Right lung (tissue), 10 donors: Measurements from ENCODE around the gene PDCL3. TPM values are rescaled to one million over a fixed set of nuclear protein-coding genes. Genes with fewer than 3 reads are reported as not detected.

Experiments
- DNase-seq, 2 donors: peaks; one replicate each; pipeline ENCODE4 v3.0.0-alpha.2; 2013
- long read RNA-seq, 8 donors: transcript quantifications; one replicate each; lab custom pipeline, GENCODE V29; 2026
- polyA plus RNA-seq, 5 donors: library from polyadenylated mRNA; unstranded; fragments of 120-200 nt; gene quantifications; one replicate each; pipeline versions ENCODE4 v1.2.1 to v1.2.3, GENCODE V29; 2013; ENCODE audit warnings: inconsistent platforms in 1 of 5, low replicate concordance in 1 of 5; ENCODE audit not compliant: insufficient read length in 5 of 5, insufficient read depth in 1 of 5

PDCL3 gene
- 10 to 100 TPM; 27.8 to 31.8 (median 29.9) TPM for polyA plus RNA-seq
- long read RNA-seq, donor 1, transcript PDCL3-201 (6 exons, 1,337 nt) = major isoform, 41 of 41 reads
- long read RNA-seq, donor 1, partial matches to known transcripts = 0 of 41 reads
- long read RNA-seq, donor 1, other reads (novel, unspliced or antisense) = 0 of 41 reads
- long read RNA-seq, donor 2, transcript PDCL3-201 (6 exons, 1,337 nt) = major isoform, 21 of 21 reads
- long read RNA-seq, donor 2, partial matches to known transcripts = 0 of 21 reads
- long read RNA-seq, donor 2, other reads (novel, unspliced or antisense) = 0 of 21 reads
- long read RNA-seq, donor 3, transcript PDCL3-201 (6 exons, 1,337 nt) = major isoform, 25 of 25 reads
- long read RNA-seq, donor 3, partial matches to known transcripts = 0 of 25 reads
- long read RNA-seq, donor 3, other reads (novel, unspliced or antisense) = 0 of 25 reads
- long read RNA-seq, donor 4, transcript PDCL3-201 (6 exons, 1,337 nt) = major isoform, 16 of 16 reads
- long read RNA-seq, donor 4, partial matches to known transcripts = 0 of 16 reads
- long read RNA-seq, donor 4, other reads (novel, unspliced or antisense) = 0 of 16 reads
- long read RNA-seq, donor 5, transcript PDCL3-201 (6 exons, 1,337 nt) = major isoform, 42 of 52 reads
- long read RNA-seq, donor 5, partial matches to known transcripts = 10 of 52 reads
- long read RNA-seq, donor 5, other reads (novel, unspliced or antisense) = 0 of 52 reads
- long read RNA-seq, donor 6, transcript PDCL3-201 (6 exons, 1,337 nt) = major isoform, 31 of 31 reads
- long read RNA-seq, donor 6, partial matches to known transcripts = 0 of 31 reads
- long read RNA-seq, donor 6, other reads (novel, unspliced or antisense) = 0 of 31 reads
- long read RNA-seq, donor 7, transcript PDCL3-201 (6 exons, 1,337 nt) = major isoform, 32 of 32 reads
- long read RNA-seq, donor 7, partial matches to known transcripts = 0 of 32 reads
- long read RNA-seq, donor 7, other reads (novel, unspliced or antisense) = 0 of 32 reads
- long read RNA-seq, donor 8, transcript PDCL3-201 (6 exons, 1,337 nt) = major isoform, 8 of 8 reads
- long read RNA-seq, donor 8, partial matches to known transcripts = 0 of 8 reads
- long read RNA-seq, donor 8, other reads (novel, unspliced or antisense) = 0 of 8 reads

- peak; percentile 98 for DNase-seq
Measured at GRCh38 chr2:100562613-100563406, at the start of gene PDCL3. TSS of gene PDCL3 (plus strand) at chr2:100562993. CDS start at chr2:100563068, 75 bp downstream.

- DNase-seq = no peak
Measured at GRCh38 chr2:100513650-100514049, 49.1 kb upstream of the PDCL3 start.

GRCh38 chr2:100517556-100517955, 45.2 kb upstream of the PDCL3 start:
- no peak for DNase-seq

- DNase-seq = no peak
Measured at GRCh38 chr2:100518801-100519200, 44.0 kb upstream of the PDCL3 start.

- no peak for DNase-seq
Measured at GRCh38 chr2:100520224-100520623, 42.6 kb upstream of the PDCL3 start.

DNA sequence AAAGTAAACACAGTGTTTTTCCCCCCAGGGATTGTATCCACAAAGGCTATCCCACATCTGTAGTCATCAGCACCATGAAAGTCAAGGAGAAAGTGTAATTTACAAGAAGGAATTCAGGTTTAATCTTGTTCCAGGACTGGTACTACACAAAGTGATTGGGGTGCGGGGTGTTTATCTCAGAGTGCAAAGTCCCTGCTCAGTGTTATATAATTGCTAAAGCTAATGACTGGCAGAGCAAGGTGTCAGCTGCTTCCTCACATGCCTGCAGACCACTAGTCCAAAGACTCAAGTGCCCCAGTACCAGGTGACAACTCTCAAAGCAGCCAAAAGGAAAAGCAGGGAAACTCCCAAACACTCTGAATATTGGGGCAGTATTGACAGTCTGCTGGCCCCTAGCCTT, 40.4 kb upstream of the PDCL3 start:
- no peak for DNase-seq

DNA sequence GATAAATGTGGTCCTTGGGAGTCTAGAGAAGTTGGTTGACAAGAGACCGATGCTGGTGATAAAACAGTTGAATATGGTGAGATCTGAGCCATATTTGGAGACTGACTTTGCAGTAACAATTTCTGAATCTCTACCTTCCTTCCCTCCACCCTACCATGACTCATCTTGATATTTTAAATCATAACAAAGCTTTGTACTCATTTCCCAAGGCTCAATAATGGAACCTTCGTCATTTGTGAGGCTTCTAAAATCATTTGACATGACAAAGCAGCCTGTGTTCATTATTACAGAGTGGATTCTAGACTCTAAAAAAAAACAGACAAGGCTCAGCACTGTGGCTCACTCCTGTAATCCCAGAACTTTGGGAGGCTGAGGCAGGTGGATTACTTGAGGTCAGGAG, 38.5 kb upstream of the PDCL3 start:
- no peak for DNase-seq

GRCh38 chr2:100526868-100527267, 35.9 kb upstream of the PDCL3 start:
- DNase-seq = no peak

DNA sequence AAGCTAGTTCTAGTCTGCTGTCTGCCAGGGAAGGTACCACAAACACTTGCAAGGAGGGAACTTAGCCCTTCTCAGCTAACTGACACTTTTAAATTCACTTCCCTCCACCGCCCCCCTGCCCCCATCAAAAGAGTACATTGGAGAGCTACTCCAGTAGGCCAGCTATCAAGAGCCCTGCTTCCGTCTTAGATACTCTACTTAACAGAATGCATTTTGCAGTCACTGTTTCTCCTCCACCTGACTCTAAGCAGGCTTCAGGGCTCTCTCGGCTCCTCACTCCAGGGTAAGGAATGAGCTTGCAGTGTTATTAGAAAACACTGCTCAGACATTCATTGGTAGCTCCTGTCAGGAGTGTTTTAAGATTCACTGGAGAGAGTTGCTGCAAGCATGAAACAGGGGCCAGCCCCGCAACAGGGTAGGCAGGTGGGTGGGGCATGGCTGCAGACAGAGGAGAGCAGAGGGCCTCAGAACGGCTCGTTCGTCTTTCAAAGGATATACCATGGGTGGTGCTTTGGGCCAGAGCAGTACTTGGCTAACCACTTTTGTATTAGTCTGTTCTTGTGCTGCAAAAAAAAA, 35.3 kb upstream of the PDCL3 start:
- DNase-seq = peak in 1 of 2 donors; percentile 2

DNA sequence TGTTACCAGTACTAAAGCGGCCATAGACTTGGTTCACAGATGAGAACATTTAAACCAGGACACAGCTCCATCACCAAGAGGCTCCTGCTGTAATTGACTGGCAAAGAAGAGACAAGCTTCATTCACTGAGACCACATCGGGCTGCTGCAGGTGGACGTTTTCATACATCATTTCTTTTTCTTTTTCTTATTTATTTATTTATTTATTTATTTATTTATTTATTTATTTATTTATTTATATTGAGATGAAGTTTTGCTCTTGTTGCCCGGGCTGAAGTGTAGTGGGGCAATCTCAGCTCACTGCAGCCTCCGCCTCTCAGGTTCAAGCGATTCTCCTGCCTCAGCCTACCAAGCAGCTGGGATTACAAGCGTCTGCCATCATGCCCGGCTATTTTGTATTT, 33.6 kb upstream of the PDCL3 start:
- DNase-seq = no peak

GRCh38 chr2:100529900-100530299, 32.9 kb upstream of the PDCL3 start:
- no peak for DNase-seq

- DNase-seq = no peak
Measured at GRCh38 chr2:100535855-100536254, 26.9 kb upstream of the PDCL3 start.

DNA sequence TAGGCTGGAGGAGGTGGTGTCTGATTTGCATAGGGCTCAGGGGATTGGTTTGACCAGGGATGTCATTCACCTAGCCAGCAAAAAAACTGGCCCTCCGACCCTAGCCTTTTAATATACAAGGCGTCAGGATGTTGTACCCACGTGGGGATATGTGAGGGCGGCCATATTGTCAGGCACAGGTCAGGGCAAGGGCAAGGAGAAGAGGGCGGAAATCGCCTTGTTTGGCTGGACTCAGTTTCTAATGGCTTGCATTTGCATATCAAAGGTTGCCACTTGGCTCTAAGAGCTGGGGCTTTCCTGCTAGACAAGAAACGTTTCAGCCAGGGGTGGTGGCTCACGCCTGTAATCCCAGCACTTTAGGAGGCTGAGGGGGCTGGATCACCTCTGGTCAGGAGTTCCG, 24.9 kb upstream of the PDCL3 start:
- no peak for DNase-seq

- no peak for DNase-seq
Measured at GRCh38 chr2:100539221-100539620, 23.6 kb upstream of the PDCL3 start.

DNA sequence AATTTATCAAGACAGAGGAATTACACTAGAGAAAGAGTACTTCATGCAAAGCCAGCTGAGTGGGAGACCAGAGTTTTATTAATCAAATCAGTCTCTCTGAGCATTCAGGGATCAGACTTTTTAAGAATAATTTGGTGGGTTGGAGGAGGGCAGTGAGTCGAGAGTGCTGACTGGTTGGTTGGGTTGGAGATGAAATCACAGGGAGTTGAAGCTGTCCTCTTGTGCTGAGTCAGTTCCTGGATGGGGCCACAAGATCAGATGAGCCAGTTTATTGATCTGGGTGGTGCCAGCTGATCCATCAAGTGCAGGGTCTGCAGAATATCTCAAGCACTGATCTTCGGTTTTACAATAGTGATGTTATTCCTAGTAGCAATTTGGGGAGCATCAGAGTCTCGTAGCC, 21.4 kb upstream of the PDCL3 start:
- no peak for DNase-seq

- no peak for DNase-seq
Measured at GRCh38 chr2:100542418-100542817, 20.4 kb upstream of the PDCL3 start.

DNA sequence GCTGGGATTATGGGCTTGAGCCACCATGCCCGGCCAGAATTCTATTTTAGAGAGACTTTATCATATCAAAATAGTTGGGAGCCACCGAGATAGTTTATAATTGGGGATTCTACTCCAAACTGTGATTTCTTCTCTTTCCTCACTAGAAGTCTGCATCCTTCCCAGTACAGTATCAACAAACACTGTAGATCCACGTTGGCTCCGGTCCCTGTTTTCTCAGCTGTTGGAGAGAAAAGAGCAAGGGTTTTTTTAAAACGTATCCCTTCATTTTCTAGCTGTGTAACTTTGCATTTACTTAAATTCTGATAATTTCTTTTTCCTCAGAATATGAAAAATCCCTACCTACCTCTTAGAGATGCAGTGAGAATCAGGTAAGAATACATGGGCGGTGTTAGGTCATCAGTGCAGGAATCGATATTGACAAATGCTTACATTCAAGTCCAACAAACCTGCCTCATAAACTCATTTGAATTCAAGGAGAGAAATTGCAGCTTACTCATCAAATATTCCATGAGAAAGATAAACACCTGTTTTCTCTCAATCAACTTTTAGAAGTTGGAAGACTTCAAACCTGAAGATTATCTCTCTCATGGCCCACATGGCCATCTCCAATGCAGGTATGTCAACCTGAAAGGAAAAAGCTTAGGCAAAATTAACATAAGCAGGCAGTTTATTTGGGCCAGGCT, 17.7 kb upstream of the PDCL3 start:
- no peak for DNase-seq

GRCh38 chr2:100546469-100546868, 16.3 kb upstream of the PDCL3 start:
- DNase-seq = no peak

GRCh38 chr2:100548771-100549170, 14.0 kb upstream of the PDCL3 start:
- no peak for DNase-seq

DNA sequence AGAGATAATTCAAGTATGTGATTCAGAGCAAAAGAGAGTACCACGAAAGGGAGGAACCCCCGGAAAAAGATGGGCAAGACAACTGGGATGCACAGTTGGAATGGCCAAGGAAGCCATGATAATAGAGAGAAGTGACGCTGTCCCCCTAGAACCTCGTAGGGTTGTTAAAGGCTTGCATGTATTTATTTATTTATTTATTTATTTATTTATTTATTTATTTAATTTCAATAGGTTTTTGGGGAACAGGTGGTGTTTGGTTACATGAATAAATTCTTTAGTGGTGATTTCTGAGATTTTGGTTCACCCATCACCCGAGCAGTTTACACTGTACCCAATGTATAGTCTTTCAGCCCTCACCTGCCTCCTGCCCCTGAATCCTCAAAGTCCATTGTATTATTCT, 11.5 kb upstream of the PDCL3 start:
- no peak for DNase-seq
